Vagina (tissue), 2 donors: Measurements from ENCODE around the gene PIAS4. TPM values are rescaled to one million over a fixed set of nuclear protein-coding genes. Genes with fewer than 3 reads are reported as not detected.

Experiments
- DNase-seq, 2 donors: peaks; one replicate each; pipeline ENCODE4 v3.0.0-alpha.2; 2017; ENCODE audit errors: extremely low spot score in 2 of 2
- H3K27ac ChIP-seq: fragments of 200-600 bp; sonication (generic); one replicate; pipeline ENCODE4 v1.5.1; 2019
- H3K27me3 ChIP-seq: fragments of 200-600 bp; sonication (generic); one replicate; pipeline ENCODE4 v1.5.1; 2019
- H3K36me3 ChIP-seq, 2 donors: fragments of 200-600 bp; sonication (generic); one replicate each; pipeline ENCODE4 v1.5.1; 2017 to 2019
- H3K4me1 ChIP-seq: fragments of 200-600 bp; sonication (generic); one replicate; pipeline ENCODE4 v1.5.1; 2019
- H3K4me3 ChIP-seq, 2 donors: fragments of 200-600 bp; sonication (generic); 1 replicate in 1 of 2; 2 replicates in 1 of 2; pipeline ENCODE4 v1.5.1; 2016 to 2019
- H3K9me3 ChIP-seq: fragments of 200-600 bp; sonication (generic); one replicate; pipeline ENCODE4 v1.5.1; 2019
- CTCF ChIP-seq, 3 experiments: fragments of 450-650 bp in 2 of 3; fragments of 200-600 bp in 1 of 3; sonication (generic) in 1 of 3; IDR thresholded peaks; one replicate each; pipeline ENCODE4 v1.5.1; 2017 to 2019; ENCODE audit warnings: antibody characterized with exemption in 3 of 3, mild to moderate bottlenecking in 2 of 3, moderate library complexity in 2 of 3
- POLR2A ChIP-seq, 2 donors: fragments of 450-650 bp; IDR thresholded peaks; one replicate each; pipeline ENCODE4 v1.6.1; 2017; ENCODE audit warnings: antibody characterized with exemption in 2 of 2, mild to moderate bottlenecking in 2 of 2, moderate library complexity in 2 of 2
- POLR2AphosphoS5 ChIP-seq, 2 donors: sonication (generic); formaldehyde crosslinking; IDR thresholded peaks; one replicate each; pipeline ENCODE4 v1.9.0; 2017; ENCODE audit warnings: antibody characterized with exemption in 2 of 2, mild to moderate bottlenecking in 2 of 2, low read depth in 1 of 2; ENCODE audit not compliant: insufficient read depth in 1 of 2
- intact Hi-C: fragments of 100-400 bp; cut with DNase I; formaldehyde crosslinking; loops from one replicate; pipeline ENCODE4 v1.15.1; 2023
- microRNA counts, 2 donors: library from miRNA; unstranded; fragments of <30 nt; microRNA quantifications; one replicate each; lab custom pipeline; 2016 to 2017
- microRNA-seq: library from miRNA; unstranded; fragments of <30 nt; microRNA quantifications from one replicate; pipeline ENCODE4, GENCODE V29; 2017; ENCODE audit warnings: borderline number of aligned reads, borderline replicate concordance
- small RNA-seq: library from RNA; depleted of rRNA; stranded (forward); fragments of <200 nt; gene quantifications from one replicate; pipeline ENCODE3, GENCODE V24; 2016
- total RNA-seq: library from RNA; depleted of rRNA; stranded (reverse); fragments of >200 nt; gene quantifications from one replicate; pipeline ENCODE4 v1.2.3, GENCODE V29; 2016

The PIAS4 gene
- total RNA-seq, 1 donor from 2014 or later, result 14.0 TPM

DNA sequence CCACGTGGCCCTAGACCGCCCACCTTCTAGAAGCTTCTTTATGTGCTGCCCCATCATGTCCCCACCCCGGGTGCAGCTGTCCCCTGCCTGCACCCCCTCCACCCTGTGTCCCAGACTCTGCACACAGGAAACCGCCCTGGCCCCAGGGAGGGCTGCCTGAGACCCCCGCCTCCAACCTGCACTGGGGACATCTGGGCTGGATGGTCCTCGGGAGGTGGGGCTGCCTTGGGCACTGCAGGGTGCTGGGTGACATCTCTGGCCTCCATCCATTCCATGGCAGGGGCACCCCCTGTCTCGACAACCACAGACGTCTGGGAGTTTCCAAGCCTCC is 77.0 kb downstream of the PIAS4 start:
- Histone ChIP-seq H3K4me3 (peak overlapping the region in 1 of 2 donors; percentile 20), H3K4me1 (peaks cover 29% of the 10 kb centered on the region), H3K27ac (peak overlapping the region; percentile 60), H3K27me3 (no peaks in the 10 kb centered on the region), H3K36me3 (peaks cover 0 to 4% of the 10 kb centered on the region in 2 donors), H3K9me3 (no peaks in the 10 kb centered on the region)
- TF ChIP-seq POLR2A (IDR thresholded peaks at IDR 0.05), result no peak
- no peak for TF ChIP-seq CTCF (IDR thresholded peaks at IDR 0.05)
- TF ChIP-seq POLR2AphosphoS5 (IDR thresholded peaks at IDR 0.05; ENCODE audit: insufficient read depth in 1 of 2, low read depth in 1 of 2), result no peak
- intact Hi-C loops, result no loop called here
- no peak for DNase-seq

DNA sequence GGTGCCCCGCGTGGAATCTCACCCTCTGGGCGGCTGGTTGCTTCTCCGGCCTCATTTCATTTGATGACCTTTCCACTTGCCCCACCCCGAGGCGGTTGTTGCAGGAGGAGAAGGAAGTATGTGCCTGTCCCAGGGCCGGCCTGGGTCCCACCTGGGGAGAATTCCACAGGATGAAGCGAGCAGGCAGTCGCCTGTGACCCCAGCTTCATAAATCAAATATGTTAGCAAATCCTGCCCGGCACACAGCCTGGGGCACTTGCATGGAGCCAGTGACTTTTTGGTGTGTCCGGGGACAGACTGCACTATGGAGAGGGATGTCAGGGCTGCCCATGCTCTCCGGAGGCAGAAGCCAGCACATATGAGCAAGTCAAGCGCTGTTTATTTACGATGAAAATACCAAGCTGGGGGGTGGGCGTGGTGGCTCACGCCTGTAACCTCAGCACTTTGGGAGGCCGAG is 78.9 kb downstream of the PIAS4 start:
- intact Hi-C loops, result no loop called here
- no peaks in the 10 kb centered on the region for H3K9me3 ChIP-seq
- H3K4me1 ChIP-seq, result peaks cover 29% of the 10 kb centered on the region
- peaks cover 0 to 15% of the 10 kb centered on the region in 2 donors for H3K36me3 ChIP-seq
- no peaks in the 10 kb centered on the region for H3K27me3 ChIP-seq
- no peak for DNase-seq
- H3K4me3 ChIP-seq, result no peak overlapping the region
- TF ChIP-seq POLR2AphosphoS5 (IDR thresholded peaks at IDR 0.05; ENCODE audit: insufficient read depth in 1 of 2, low read depth in 1 of 2), result no peak
- no peak overlapping the region for H3K27ac ChIP-seq

DNA sequence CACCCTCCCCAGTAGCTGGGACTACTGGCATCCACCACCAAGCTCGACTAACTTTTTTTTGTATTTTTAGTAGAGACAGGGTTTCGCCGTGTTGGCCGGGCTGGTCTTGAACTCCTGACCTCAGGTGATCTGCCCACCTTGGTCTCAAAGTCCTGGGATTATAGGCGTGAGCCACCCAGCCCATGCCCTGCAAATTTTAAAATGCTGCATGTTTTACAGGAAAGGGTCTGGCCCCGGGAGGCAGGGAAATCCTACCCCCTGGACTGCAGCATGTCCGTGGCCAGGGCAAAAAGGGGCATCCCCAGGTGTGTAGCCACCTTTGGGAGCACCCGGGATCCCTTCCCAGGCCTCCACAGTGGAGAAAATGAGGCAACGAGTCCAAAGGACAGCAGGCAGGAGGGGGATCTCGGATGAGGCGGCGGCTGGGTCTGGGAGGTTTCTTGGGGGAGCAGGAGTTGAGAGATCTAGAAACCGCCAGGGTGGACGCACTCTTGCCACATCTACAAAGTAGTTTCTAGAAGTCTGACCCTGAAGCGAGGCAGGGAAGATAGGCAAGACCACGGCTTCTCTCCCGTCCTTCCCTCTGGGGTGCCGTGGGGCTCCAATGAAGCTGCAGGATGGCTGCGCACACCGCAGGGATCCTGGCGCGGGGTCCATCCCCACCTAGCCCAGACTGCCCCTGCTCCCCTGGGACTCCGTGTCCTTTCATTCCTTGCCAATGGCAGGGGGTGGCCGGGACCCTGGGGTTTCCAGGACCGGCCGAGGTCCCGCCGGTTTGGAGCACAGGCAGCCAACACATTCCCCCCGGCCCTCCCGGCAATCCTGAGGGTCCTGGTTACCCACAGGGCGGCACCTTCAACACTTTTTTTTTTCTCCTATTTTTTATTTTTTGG is 80.5 kb downstream of the PIAS4 start:
- intact Hi-C loops, result no loop called here
- H3K4me3 ChIP-seq, result no peak overlapping the region
- H3K36me3 ChIP-seq, result peaks cover 0 to 21% of the 10 kb centered on the region in 2 donors
- TF ChIP-seq POLR2AphosphoS5 (IDR thresholded peaks at IDR 0.05; ENCODE audit: insufficient read depth in 1 of 2, low read depth in 1 of 2) (no peak), POLR2A (IDR thresholded peaks at IDR 0.05) (no peak), CTCF (IDR thresholded peaks at IDR 0.05) (no peak)
- no peak for DNase-seq
- peaks cover 29% of the 10 kb centered on the region for H3K4me1 ChIP-seq
- no peak overlapping the region for H3K27ac ChIP-seq
- H3K27me3 ChIP-seq, result no peaks in the 10 kb centered on the region
- no peaks in the 10 kb centered on the region for H3K9me3 ChIP-seq

GRCh38 chr19:4088975-4089374 is 81.4 kb downstream of the PIAS4 start:
- H3K9me3 ChIP-seq, result no peaks in the 10 kb centered on the region
- H3K36me3 ChIP-seq, result peaks cover 0 to 30% of the 10 kb centered on the region in 2 donors
- H3K27me3 ChIP-seq, result no peaks in the 10 kb centered on the region
- peak overlapping the region; percentile 32 for H3K27ac ChIP-seq
- H3K4me3 ChIP-seq, result no peak overlapping the region
- intact Hi-C loops, result no loop called here
- no peak for TF ChIP-seq CTCF (IDR thresholded peaks at IDR 0.05)
- peaks cover 24% of the 10 kb centered on the region for H3K4me1 ChIP-seq
- DNase-seq, result no peak

MicroRNAs encoded within 50 kb of the gene (microRNA counts, 767-probe panel; counts per million panel counts)
- microRNA hsa-miR-637 (lab: Ali Mortazavi, UCI), result 238 to 261 counts per million in 2 donors

Small RNA genes lying within 50 kb of the gene (microRNA-seq; reads per million reads assigned to microRNA genes)
- not detected for gene MIR637

Small RNA genes lying within 50 kb of the gene (small RNA-seq; reads per million reads assigned to genes)
- gene SNORD37, result 5.5 reads per million, percentile 88 among the genes with 10 or more reads in this experiment

Other genes with a start within 250 kb of the PIAS4 start
- 46.2 TPM for gene APBA3, start 246.0 kb upstream of the PIAS4 start, total RNA-seq
- 30.4 TPM for gene MRPL54, start 245.1 kb upstream of the PIAS4 start, total RNA-seq
- not detected for gene RAX2, start 235.5 kb upstream of the PIAS4 start, total RNA-seq
- 1.2 TPM for gene MATK, start 221.4 kb upstream of the PIAS4 start, total RNA-seq
- gene ZFR2, start 138.7 kb upstream of the PIAS4 start, total RNA-seq, result not detected
- 0.98 TPM for gene ATCAY, start 127.1 kb upstream of the PIAS4 start, total RNA-seq
- gene NMRK2, start 74.7 kb upstream of the PIAS4 start, total RNA-seq, result not detected
- 62.4 TPM for gene DAPK3, start 36.6 kb upstream of the PIAS4 start, total RNA-seq
- 1,702 TPM for gene EEF2, start 22.3 kb upstream of the PIAS4 start, total RNA-seq
- gene ZBTB7A, start 59.2 kb downstream of the PIAS4 start, total RNA-seq, result 60.6 TPM
- 104 TPM for gene MAP2K2, start 116.4 kb downstream of the PIAS4 start, total RNA-seq
- not detected for gene CREB3L3, start 145.9 kb downstream of the PIAS4 start, total RNA-seq
- gene SIRT6, start 174.8 kb downstream of the PIAS4 start, total RNA-seq, result 65.6 TPM
- gene ANKRD24, start 175.0 kb downstream of the PIAS4 start, total RNA-seq, result 0.25 TPM
- gene EBI3, start 221.8 kb downstream of the PIAS4 start, total RNA-seq, result not detected
- 19.9 TPM for gene YJU2, start 239.3 kb downstream of the PIAS4 start, total RNA-seq